Testis (tissue), 3 donors: ENCODE measurements around the gene CINP. TPM values are rescaled to one million over a fixed set of nuclear protein-coding genes. Genes with fewer than 3 reads are reported as not detected.

Source experiments
- DNase-seq: peaks from one replicate; pipeline ENCODE4 v3.0.0-alpha.2; 2019
- H3K27ac ChIP-seq, 2 donors: fragments of 200-600 bp; sonication (generic); one replicate each; pipeline ENCODE4 v1.5.1; 2019
- H3K27me3 ChIP-seq: fragments of 200-600 bp; sonication (generic); one replicate; pipeline ENCODE4 v1.5.1; 2019
- H3K36me3 ChIP-seq: fragments of 200-600 bp; sonication (generic); one replicate; pipeline ENCODE4 v1.5.1; 2017; ENCODE audit warnings: low read depth; ENCODE audit errors: missing control alignments
- H3K4me1 ChIP-seq: fragments of 200-600 bp; sonication (generic); one replicate; pipeline ENCODE4 v1.5.1; 2019
- H3K4me3 ChIP-seq, 2 donors: fragments of 200-600 bp; sonication (generic); one replicate each; pipeline ENCODE4 v1.5.1; 2017 to 2019
- H3K9me3 ChIP-seq: fragments of 200-600 bp; sonication (generic); one replicate; pipeline ENCODE4 v1.5.1; 2017
- POLR2A ChIP-seq: fragments of 450-650 bp; IDR thresholded peaks from one replicate; pipeline ENCODE4 v1.6.1; 2017; ENCODE audit warnings: antibody characterized with exemption, mild to moderate bottlenecking, moderate library complexity
- WGBS, 2 donors: methylation state at CpG; one replicate each; pipeline ENCODE4 v1.1.5; 2018; 5-methylcytosine and 5-hydroxymethylcytosine counted together
- intact Hi-C: fragments of 100-400 bp; cut with DNase I; formaldehyde crosslinking; loops from one replicate; pipeline ENCODE4 v1.15.1; 2023; ENCODE audit warnings: low total_unique reads
- polyA plus RNA-seq: library from polyadenylated mRNA; stranded (reverse); fragments of 350-450 nt; fragmentation: Illumina TruSeq; extraction: RNeasy Lipid Tissue Mini Kit (QIAGEN cat#74804); gene quantifications from one replicate; pipeline ENCODE4 v1.2.3, GENCODE V29; 2014; ENCODE audit warnings: low read depth, low replicate concordance; ENCODE audit not compliant: insufficient read depth
- total RNA-seq, 2 donors: library from RNA; depleted of rRNA; stranded (reverse); fragments of >200 nt; gene quantifications; one replicate each; pipeline ENCODE4 v1.2.3, GENCODE V29; 2016
- TF ChIP-seq, protein P1 (sequence below), 3 experiments: fragments of 450-650 bp in 2 of 3; fragments of 200-600 bp in 1 of 3; sonication (generic) in 1 of 3; IDR thresholded peaks; one replicate each; pipeline ENCODE4 v1.5.1; 2016 to 2019; ENCODE audit warnings: antibody characterized with exemption in 3 of 3, mild to moderate bottlenecking in 2 of 3, moderate library complexity in 1 of 3

The CINP gene
- total and polyA plus RNA-seq, 3 donors from 2014 or later, result 55.1 to 80.6 (median 70.1) TPM

DNA sequence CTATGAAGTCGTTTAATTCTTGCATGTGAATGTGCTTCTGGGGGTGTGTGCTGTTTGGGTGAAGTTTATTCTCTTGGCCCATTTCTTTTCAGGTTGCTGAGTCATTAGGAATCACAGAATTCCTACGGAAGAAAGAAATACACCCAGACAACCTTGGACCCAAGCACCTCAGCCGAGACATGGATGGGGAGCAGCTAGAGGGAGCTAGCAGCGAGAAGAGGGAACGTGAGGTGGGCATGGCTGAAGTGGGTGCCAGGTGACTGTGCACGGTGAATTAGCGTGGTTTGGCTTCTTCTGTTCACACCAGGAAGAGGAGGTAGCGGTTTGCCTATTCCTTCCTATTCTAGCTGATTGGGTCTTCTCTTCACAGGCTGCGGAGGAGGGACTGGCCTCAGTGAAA, 24.0 kb downstream of the CINP start:
- intact Hi-C loops, result no loop called here
- WGBS, 2 donors, result 91 to 92% methylated on average over 9 of the region's 9 CpGs
- Histone ChIP-seq H3K36me3 (peaks cover 4% of the 10 kb centered on the region), H3K27ac (no peak overlapping the region), H3K4me3 (no peak overlapping the region), H3K4me1 (no peaks in the 10 kb centered on the region), H3K27me3 (no peaks in the 10 kb centered on the region), H3K9me3 (no peaks in the 10 kb centered on the region)
- DNase-seq, result no peak
- TF ChIP-seq, protein P1, sequence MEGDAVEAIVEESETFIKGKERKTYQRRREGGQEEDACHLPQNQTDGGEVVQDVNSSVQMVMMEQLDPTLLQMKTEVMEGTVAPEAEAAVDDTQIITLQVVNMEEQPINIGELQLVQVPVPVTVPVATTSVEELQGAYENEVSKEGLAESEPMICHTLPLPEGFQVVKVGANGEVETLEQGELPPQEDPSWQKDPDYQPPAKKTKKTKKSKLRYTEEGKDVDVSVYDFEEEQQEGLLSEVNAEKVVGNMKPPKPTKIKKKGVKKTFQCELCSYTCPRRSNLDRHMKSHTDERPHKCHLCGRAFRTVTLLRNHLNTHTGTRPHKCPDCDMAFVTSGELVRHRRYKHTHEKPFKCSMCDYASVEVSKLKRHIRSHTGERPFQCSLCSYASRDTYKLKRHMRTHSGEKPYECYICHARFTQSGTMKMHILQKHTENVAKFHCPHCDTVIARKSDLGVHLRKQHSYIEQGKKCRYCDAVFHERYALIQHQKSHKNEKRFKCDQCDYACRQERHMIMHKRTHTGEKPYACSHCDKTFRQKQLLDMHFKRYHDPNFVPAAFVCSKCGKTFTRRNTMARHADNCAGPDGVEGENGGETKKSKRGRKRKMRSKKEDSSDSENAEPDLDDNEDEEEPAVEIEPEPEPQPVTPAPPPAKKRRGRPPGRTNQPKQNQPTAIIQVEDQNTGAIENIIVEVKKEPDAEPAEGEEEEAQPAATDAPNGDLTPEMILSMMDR (IDR thresholded peaks at IDR 0.05), result no peak
- TF ChIP-seq POLR2A, result no peak

DNA sequence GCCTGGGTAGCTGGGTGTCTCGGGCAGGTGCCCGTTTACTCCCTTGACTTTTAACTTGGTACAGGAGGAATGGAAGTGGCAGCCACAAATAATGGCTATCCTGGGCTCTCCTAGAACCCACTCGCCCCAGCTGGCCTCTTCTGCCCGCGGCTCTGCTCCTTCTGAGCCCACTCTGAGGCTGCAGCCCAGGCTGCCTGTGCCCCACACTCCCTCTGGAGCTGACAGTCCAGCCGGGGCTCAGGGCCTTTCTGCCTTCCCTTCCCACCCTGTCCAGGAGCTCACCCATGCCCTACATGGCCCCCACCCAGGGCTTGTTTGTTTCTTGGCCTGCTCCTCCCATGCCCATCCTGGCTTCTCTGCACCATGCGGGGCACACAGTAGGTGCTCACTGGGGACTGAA, 27.5 kb downstream of the CINP start:
- Histone ChIP-seq H3K4me1 (peaks cover 6% of the 10 kb centered on the region), H3K9me3 (no peaks in the 10 kb centered on the region), H3K27ac (no peak overlapping the region), H3K4me3 (no peak overlapping the region), H3K27me3 (no peaks in the 10 kb centered on the region), H3K36me3 (peaks cover 4% of the 10 kb centered on the region)
- intact Hi-C loops, result no loop called here
- TF ChIP-seq, protein P1 (IDR thresholded peaks at IDR 0.05), result no peak
- no peak for TF ChIP-seq POLR2A
- no peak for DNase-seq
- 87 to 95% methylated on average over 7 of the region's 7 CpGs for WGBS, 2 donors

DNA sequence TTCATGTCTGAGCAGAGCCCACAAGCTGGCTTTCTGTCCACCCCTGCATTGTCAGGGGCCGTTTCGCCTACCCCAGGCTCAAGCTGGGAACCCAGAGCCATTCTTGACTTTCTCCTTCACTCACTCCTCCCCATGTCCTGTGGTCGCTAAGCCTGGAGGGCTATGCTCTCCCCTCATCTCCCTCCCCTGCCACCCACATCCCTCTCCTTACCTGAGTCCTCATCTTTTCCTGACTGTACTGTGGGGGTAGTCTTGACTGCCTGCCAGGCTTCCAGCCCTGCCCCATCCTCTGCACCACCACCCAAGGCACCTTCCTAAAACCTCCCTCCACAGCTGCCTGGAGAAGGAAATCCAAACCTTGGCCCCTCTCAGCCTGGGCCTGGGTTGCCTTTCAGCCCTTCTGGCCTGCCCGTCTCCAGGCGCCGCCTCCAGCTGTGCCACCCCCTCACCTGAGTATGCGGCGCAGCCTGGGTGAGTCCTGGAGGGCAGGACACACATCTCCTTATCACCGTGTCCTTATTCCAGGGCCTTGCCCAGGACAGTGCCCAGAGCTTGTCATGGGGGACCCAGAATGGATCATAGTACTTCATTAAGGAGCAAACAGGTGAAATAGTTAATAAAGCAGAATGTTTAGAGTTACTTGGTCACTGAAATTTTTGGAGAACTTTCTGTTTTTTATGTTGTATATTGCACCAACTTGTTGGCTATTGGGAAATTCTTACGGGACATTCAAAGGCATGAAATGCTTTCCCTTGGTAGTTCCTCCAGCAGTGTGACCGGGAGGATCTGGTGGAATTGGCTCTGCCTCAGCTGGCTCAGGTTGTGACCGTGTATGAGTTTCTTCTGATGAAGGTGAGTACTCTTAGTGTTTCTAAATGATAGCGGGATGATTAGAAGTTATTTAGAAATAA, 28.6 kb downstream of the CINP start:
- Histone ChIP-seq H3K27me3 (no peaks in the 10 kb centered on the region), H3K4me1 (peaks cover 6% of the 10 kb centered on the region), H3K27ac (no peak overlapping the region), H3K36me3 (peaks cover 4% of the 10 kb centered on the region), H3K4me3 (no peak overlapping the region), H3K9me3 (no peaks in the 10 kb centered on the region)
- intact Hi-C loops, result no loop called here
- WGBS, 2 donors, result 89 to 91% methylated on average over 13 of the region's 13 CpGs
- TF ChIP-seq, protein P1 (IDR thresholded peaks at IDR 0.05), result no peak
- no peak for TF ChIP-seq POLR2A
- no peak for DNase-seq

DNA sequence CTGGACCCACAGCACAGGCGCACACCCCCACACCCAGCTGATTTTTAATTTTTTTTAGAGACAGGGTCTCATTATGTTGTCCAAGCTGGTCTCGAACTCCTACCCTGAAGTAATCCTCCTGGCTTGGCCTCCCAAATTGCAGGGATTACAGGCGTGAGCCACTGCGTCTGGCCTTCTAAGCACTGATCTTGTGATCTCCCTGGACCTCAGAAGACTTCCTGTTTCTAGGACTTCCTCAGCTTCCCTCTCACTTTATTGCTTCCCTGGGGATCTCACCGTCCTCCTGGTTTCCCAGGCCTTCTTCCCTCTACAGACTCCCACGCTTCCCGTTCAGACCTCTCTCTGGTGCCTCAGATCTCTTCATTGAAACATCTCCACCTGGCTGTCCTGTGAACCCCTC, 29.3 kb downstream of the CINP start:
- Histone ChIP-seq H3K36me3 (peaks cover 4% of the 10 kb centered on the region), H3K9me3 (no peaks in the 10 kb centered on the region), H3K4me3 (no peak overlapping the region), H3K27me3 (no peaks in the 10 kb centered on the region), H3K27ac (no peak overlapping the region), H3K4me1 (peaks cover 6% of the 10 kb centered on the region)
- no peak for DNase-seq
- intact Hi-C loops, result no loop called here
- TF ChIP-seq, protein P1 (IDR thresholded peaks at IDR 0.05), result no peak
- TF ChIP-seq POLR2A, result no peak
- 79 to 86% methylated on average over 7 of the region's 7 CpGs for WGBS, 2 donors
